Stimulated activated CD4-positive, alpha-beta T cell treated with anti-CD3 and anti-CD28 coated beads, Interleukin-2, amount 100 ng/mL, for 4 hours (primary cell): ENCODE measurements around the gene KIRREL3.
"Not testable (repeated sequence)": the region's sequence is repeated elsewhere in the genome, so short reads cannot be mapped to it uniquely, and the experiment has no call there.

Experiments used
- DNase-seq: peaks from one replicate; pipeline ENCODE4 v3.0.0-alpha.2; 2020; ENCODE audit warnings: low read depth

The KIRREL3 gene

DNA sequence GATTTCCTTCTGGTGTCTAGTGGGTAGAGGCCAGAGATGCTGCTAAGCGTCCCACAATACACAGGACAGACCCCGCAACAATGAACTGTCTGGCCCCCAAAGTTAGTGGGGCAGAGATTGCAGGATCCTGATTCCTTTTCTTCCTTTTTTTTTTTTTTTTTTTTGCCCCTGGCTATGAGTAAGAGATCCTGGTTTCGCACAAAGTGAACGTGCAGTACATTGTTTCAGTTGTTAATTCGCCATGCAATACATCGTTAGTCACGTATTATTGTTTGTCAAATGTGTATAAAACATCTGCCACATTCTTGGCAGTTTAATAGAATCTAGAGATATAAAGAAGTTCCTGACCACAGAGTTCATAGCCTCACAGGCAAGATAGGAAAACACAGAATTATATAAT lies 624.8 kb downstream of the KIRREL3 start:
- DNase-seq = no peak

DNA sequence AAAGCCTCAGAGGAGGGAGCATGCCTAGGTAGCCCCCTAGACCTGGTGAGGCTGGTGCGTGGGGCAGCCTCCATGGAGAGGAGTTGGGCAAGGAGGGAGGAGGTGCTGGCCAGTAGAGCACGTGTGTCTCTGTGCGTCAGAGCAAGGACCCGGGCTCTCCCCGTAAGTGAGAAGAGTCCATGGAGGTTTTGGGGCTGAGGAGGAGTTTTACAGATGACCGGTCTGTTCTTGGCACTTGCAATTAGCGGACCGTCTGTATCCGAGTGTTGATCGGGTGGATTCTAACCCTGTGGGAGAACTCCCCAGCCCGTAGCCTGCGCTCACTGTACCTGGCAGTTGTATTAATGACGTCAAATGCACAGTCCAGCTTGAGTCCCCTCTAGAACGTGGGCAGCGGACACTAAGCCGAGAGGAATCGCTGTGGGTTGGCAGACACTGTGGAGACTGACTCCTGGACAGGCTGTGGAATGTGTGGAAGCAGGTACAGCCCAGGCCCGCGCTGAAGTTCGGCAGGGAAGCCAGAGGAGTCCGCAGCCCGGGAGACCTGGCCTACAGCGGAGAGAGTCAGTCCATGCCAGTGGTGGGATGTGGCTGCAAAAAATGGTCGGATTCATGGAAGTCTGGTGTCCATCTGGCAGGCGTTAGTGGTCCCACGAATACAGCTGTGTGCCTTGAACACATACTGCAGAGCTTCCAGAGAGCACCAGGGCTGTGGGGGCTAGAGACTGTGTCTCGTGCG lies 625.8 kb downstream of the KIRREL3 start:
- not testable (repeated sequence) for DNase-seq

DNA sequence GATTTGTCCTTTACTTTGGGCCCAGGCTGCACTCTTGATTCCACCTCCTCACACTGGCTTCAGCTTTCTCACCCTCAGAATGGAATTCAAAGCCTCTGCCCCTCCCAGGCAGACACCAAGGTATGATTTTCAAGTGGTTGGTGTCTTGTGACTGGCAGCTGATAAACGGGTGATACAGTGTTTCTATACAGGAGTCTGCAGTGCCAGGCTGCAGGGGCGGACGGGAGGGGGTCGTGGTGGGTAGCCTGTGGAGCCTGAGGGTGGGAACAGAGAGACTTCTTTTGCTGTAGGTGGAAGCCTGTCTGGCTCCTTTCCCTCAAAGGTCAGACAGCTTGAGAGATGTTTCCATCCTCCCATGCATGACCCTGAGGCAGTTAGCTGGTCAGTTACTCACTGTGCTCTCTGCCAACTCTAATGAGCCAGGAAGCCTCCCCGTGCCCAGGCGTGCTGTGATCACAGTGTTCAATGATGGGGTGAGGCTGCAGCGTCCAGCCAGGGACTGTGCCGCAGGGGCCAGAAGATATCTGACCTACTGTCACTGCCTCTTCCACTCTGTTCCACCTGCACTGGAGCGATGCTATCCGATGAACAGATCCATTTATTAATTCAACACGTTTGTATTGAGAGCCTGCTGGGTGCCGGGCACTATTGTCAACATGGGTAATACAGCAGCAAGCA lies 627.0 kb downstream of the KIRREL3 start:
- DNase-seq = not testable (repeated sequence)
